ENCODE measurements around the gene LIPC. TPM values are rescaled to one million over a fixed set of nuclear protein-coding genes. Genes with fewer than 3 reads are reported as not detected.
A peak's percentile ranks its signal among the peaks of the same experiment; 100 is the strongest.

Gene LIPC
- total and polyA plus RNA-seq, 12 donors: 0.22 to 1.3 (median 0.42) TPM; not detected in 1

GRCh38 chr15:58523634-58524033 lies 91.8 kb downstream of the LIPC start:
- Histone ChIP-seq H3K4me3 (no peak overlapping the region), H3K27ac (peak overlapping the region in 9 of 10 donors; percentile 35 to 74 (median 59)), H3K9me3 (no peaks in the 10 kb centered on the region), H3K27me3 (no peaks in the 10 kb centered on the region), H3K4me1 (peaks cover 3 to 89% (median 43%) of the 10 kb centered on the region in 9 donors), H3K36me3 (no peaks in the 10 kb centered on the region)
- WGBS, 2 donors: 87 to 95% methylated on average over 5 of the region's 5 CpGs
- DNase-seq (no peak), ATAC-seq (no peak)
- intact Hi-C loops (cut with DNase I): loop anchor here in 3 of 10 donors (2.0 to 10.0 kb wide), 3 partner anchors 23 to 279 kb away; no protein-coding TSS in a partner anchor
- TF ChIP-seq, protein P1, sequence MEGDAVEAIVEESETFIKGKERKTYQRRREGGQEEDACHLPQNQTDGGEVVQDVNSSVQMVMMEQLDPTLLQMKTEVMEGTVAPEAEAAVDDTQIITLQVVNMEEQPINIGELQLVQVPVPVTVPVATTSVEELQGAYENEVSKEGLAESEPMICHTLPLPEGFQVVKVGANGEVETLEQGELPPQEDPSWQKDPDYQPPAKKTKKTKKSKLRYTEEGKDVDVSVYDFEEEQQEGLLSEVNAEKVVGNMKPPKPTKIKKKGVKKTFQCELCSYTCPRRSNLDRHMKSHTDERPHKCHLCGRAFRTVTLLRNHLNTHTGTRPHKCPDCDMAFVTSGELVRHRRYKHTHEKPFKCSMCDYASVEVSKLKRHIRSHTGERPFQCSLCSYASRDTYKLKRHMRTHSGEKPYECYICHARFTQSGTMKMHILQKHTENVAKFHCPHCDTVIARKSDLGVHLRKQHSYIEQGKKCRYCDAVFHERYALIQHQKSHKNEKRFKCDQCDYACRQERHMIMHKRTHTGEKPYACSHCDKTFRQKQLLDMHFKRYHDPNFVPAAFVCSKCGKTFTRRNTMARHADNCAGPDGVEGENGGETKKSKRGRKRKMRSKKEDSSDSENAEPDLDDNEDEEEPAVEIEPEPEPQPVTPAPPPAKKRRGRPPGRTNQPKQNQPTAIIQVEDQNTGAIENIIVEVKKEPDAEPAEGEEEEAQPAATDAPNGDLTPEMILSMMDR (IDR thresholded peaks at IDR 0.05): no peak

GRCh38 chr15:58524247-58524646 lies 92.5 kb downstream of the LIPC start:
- Histone ChIP-seq H3K9me3 (no peaks in the 10 kb centered on the region), H3K4me3 (no peak overlapping the region), H3K4me1 (peaks cover 3 to 83% (median 49%) of the 10 kb centered on the region in 9 donors), H3K27ac (peak overlapping the region in 8 of 10 donors; percentile 33 to 76 (median 62)), H3K27me3 (no peaks in the 10 kb centered on the region), H3K36me3 (no peaks in the 10 kb centered on the region)
- 25 to 38% methylated on average over 2 of the region's 2 CpGs for WGBS, 2 donors
- DNase-seq: no peak
- TF ChIP-seq, protein P1 (IDR thresholded peaks at IDR 0.05): no peak
- peak in 5 of 8 donors; percentile 5 to 55 (median 36) for ATAC-seq
- intact Hi-C loops (cut with DNase I): loop anchor here in 3 of 10 donors (2.0 to 10.0 kb wide), 3 partner anchors 23 to 279 kb away; no protein-coding TSS in a partner anchor

- DNase-seq (no peak), ATAC-seq (no peak)
- Histone ChIP-seq H3K36me3 (no peaks in the 10 kb centered on the region), H3K9me3 (no peaks in the 10 kb centered on the region), H3K27me3 (no peaks in the 10 kb centered on the region), H3K27ac (peak overlapping the region in 5 of 10 donors; percentile 17 to 76 (median 68)), H3K4me3 (no peak overlapping the region), H3K4me1 (peaks cover 1 to 71% (median 41%) of the 10 kb centered on the region in 9 donors)
- TF ChIP-seq, protein P1 (IDR thresholded peaks at IDR 0.05): no peak
- 75 to 82% methylated on average over 4 of the region's 4 CpGs for WGBS, 2 donors
- intact Hi-C loops (cut with DNase I): loop anchor here in 3 of 10 donors (2.0 to 10.0 kb wide), 3 partner anchors 21 to 281 kb away; no protein-coding TSS in a partner anchor
Measured at GRCh38 chr15:58525991-58526421, 94.2 kb downstream of the LIPC start.

DNA sequence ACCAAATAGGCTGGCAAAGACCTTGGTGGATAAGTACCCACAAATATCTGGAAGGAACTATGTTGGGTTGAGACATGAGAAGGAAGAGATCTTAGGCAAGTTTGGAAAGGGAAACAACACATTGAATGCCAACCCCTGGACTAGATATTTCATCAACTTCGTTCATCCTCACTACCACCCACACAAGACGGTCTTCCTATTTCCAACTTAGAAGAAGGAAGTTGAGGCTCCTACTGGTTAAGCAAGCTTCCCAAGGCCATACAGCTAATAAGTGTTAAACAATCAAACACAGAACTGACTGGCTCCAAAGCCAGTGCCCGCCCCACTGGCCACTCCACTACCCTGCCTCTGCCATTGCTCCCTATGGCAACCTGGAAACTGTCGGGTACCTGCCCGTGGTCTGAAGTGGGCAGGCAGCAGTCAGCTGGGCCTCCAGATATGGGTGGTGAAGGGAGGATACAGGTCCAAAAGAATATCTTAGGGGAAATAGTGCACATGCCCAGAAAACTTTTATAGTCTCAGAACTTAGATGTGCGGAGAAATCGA lies 94.9 kb downstream of the LIPC start:
- intact Hi-C loops (cut with DNase I): loop anchor here in 2 of 10 donors (10.0 kb wide), 2 partner anchors 82 to 282 kb away; no protein-coding TSS in a partner anchor

More for the DNA sequence above, 94.9 kb downstream of the LIPC start:
- TF ChIP-seq, protein P1 (IDR thresholded peaks at IDR 0.05): no peak
- 81 to 82% methylated on average over 7 of the region's 7 CpGs for WGBS, 2 donors
- Histone ChIP-seq H3K4me1 (peaks cover 0 to 68% (median 37%) of the 10 kb centered on the region in 9 donors), H3K27me3 (no peaks in the 10 kb centered on the region), H3K9me3 (no peaks in the 10 kb centered on the region), H3K4me3 (no peak overlapping the region), H3K36me3 (no peaks in the 10 kb centered on the region), H3K27ac (peak overlapping the region in 6 of 10 donors; percentile 17 to 76 (median 70))
- no peak for DNase-seq
- peak in 1 of 8 donors; percentile 30 for ATAC-seq

All from heart right ventricle (tissue), 16 donors.